Loucy (cell line): ENCODE results near the gene EIF2S2.

Experiments used
- EZH2phosphoT487 ChIP-seq: fragments of 200-600 bp; IDR thresholded peaks from 2 replicates; pipeline ENCODE4 v1.6.1; 2018; ENCODE audit warnings: antibody characterized with exemption, mild to moderate bottlenecking, moderate library complexity, borderline replicate concordance
- TF ChIP-seq, protein P1 (sequence below): fragments of 200-600 bp; sonication (generic); conservative IDR thresholded peaks from 2 replicates; pipeline ENCODE4 v1.5.1; 2014; ENCODE audit warnings: mild to moderate bottlenecking, antibody characterized with exemption, low read length

DNA sequence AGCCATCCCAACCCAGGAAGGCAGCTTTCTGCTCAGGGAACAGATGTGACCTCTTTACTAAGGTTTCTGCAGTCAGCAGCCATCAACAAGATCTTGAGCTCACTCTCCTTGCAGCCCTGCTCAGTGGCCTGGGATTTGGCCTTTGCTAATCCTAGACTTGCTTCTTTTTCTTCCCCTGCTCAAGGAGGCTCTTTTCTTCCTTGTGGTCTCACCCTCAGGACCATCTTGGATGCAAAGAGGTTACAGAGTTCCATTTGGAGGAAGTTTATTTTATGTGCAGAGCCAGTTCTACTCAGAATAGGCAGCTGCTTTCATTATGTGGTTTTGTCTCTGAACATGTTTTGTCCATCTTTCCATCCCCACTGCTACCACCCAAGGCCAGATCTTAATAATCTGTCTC, 69.0 kb downstream of the EIF2S2 start:
- TF ChIP-seq, protein P1, sequence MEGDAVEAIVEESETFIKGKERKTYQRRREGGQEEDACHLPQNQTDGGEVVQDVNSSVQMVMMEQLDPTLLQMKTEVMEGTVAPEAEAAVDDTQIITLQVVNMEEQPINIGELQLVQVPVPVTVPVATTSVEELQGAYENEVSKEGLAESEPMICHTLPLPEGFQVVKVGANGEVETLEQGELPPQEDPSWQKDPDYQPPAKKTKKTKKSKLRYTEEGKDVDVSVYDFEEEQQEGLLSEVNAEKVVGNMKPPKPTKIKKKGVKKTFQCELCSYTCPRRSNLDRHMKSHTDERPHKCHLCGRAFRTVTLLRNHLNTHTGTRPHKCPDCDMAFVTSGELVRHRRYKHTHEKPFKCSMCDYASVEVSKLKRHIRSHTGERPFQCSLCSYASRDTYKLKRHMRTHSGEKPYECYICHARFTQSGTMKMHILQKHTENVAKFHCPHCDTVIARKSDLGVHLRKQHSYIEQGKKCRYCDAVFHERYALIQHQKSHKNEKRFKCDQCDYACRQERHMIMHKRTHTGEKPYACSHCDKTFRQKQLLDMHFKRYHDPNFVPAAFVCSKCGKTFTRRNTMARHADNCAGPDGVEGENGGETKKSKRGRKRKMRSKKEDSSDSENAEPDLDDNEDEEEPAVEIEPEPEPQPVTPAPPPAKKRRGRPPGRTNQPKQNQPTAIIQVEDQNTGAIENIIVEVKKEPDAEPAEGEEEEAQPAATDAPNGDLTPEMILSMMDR = no peak
- TF ChIP-seq EZH2phosphoT487 = no peak
